WERI-Rb-1 (cell line): Measurements from ENCODE around the gene ZIC1.

ENCODE experiments used
- DNase-seq: peaks from one replicate; pipeline ENCODE4 v3.0.0-alpha.2; 2020
- H3K27ac ChIP-seq: fragments of 250-450 bp; sonication (Bioruptor Pico); 2 replicates; pipeline ENCODE4 v1.5.1; 2020; ENCODE audit warnings: mild to moderate bottlenecking, moderate library complexity
- H3K27me3 ChIP-seq: fragments of 250-450 bp; sonication (Bioruptor Pico); 2 replicates; pipeline ENCODE4 v1.5.1; 2021; ENCODE audit warnings: mild to moderate bottlenecking, low read depth, moderate library complexity; ENCODE audit not compliant: insufficient read depth, severe bottlenecking
- H3K36me3 ChIP-seq: fragments of 250-450 bp; sonication (Bioruptor Pico); 2 replicates; pipeline ENCODE4 v1.5.1; 2020; ENCODE audit warnings: mild to moderate bottlenecking, moderate library complexity
- H3K4me3 ChIP-seq: 2 replicates; pipeline ENCODE4 v1.5.1; 2011; ENCODE audit warnings: low read depth, mild to moderate bottlenecking, control low read depth, low read length
- H3K9me3 ChIP-seq: fragments of 250-450 bp; sonication (Bioruptor Pico); 2 replicates; pipeline ENCODE4 v1.5.1; 2021; ENCODE audit warnings: mild to moderate bottlenecking, moderate library complexity; ENCODE audit not compliant: severe bottlenecking
- TF ChIP-seq, protein P1 (sequence below): IDR thresholded peaks from 2 replicates; pipeline ENCODE4 v1.5.1; 2011; ENCODE audit warnings: low read depth, mild to moderate bottlenecking, control low read depth, inconsistent platforms, low read length

ZIC1 gene

GRCh38 chr3:147423798-147424580 lies 14.8 kb downstream of the ZIC1 start:
- H3K9me3 ChIP-seq: no peaks in the 10 kb centered on the region
- no peak overlapping the region for H3K4me3 ChIP-seq
- H3K36me3 ChIP-seq: no peaks in the 10 kb centered on the region
- no peak for DNase-seq
- no peak overlapping the region for H3K27ac ChIP-seq
- peaks cover 2% of the 10 kb centered on the region for H3K27me3 ChIP-seq
- TF ChIP-seq, protein P1, sequence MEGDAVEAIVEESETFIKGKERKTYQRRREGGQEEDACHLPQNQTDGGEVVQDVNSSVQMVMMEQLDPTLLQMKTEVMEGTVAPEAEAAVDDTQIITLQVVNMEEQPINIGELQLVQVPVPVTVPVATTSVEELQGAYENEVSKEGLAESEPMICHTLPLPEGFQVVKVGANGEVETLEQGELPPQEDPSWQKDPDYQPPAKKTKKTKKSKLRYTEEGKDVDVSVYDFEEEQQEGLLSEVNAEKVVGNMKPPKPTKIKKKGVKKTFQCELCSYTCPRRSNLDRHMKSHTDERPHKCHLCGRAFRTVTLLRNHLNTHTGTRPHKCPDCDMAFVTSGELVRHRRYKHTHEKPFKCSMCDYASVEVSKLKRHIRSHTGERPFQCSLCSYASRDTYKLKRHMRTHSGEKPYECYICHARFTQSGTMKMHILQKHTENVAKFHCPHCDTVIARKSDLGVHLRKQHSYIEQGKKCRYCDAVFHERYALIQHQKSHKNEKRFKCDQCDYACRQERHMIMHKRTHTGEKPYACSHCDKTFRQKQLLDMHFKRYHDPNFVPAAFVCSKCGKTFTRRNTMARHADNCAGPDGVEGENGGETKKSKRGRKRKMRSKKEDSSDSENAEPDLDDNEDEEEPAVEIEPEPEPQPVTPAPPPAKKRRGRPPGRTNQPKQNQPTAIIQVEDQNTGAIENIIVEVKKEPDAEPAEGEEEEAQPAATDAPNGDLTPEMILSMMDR: no peak

- DNase-seq: no peak
- TF ChIP-seq, protein P1: no peak
- peaks cover 2% of the 10 kb centered on the region for H3K27me3 ChIP-seq
- no peaks in the 10 kb centered on the region for H3K9me3 ChIP-seq
- H3K4me3 ChIP-seq: no peak overlapping the region
- H3K27ac ChIP-seq: no peak overlapping the region
- H3K36me3 ChIP-seq: no peaks in the 10 kb centered on the region
Observed at GRCh38 chr3:147424581-147425387, 15.6 kb downstream of the ZIC1 start.

DNA sequence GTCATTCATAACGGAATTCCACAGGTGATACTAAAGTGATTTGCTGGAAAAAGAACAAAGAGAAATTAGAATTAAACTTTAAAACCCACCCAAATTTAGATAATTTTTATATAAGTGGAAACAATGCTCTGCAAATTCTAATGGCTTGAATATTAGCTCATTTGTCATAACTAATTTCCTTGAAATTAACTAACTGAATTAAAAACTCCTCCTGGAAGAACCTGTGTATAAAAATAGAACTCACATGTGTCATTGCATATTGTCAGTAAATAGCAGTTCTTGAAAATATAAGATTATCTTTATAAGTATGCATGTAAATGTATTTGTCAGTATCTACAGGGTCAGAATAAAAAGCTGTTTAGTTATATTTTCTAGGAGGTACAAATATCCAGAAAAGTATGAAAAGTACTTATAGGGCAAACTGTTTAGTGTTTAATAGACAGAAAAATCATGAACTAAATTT lies 16.3 kb downstream of the ZIC1 start:
- no peak for DNase-seq
- Histone ChIP-seq H3K9me3 (no peaks in the 10 kb centered on the region), H3K27me3 (peaks cover 2% of the 10 kb centered on the region), H3K36me3 (no peaks in the 10 kb centered on the region), H3K4me3 (no peak overlapping the region), H3K27ac (no peak overlapping the region)
- TF ChIP-seq, protein P1: no peak

DNA sequence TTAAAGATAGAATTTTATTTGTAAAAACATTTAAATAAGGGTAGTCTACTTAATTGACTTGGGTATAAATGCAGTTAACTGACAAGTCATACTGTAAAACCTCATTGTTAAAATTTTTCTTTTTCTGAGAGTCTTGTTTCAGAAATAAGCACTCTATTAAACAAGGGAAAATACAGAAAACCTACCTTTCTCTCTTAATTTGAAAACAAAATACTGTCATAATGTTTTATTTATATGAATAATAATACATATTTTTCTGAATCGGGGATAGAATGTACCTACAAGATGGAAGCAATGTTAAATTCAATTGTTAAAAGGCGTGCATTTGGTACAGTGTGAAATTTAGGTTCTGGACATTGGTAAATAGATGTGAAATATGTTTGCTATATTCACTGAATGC lies 17.8 kb downstream of the ZIC1 start:
- DNase-seq: no peak
- H3K9me3 ChIP-seq: no peaks in the 10 kb centered on the region
- H3K27ac ChIP-seq: no peak overlapping the region
- TF ChIP-seq, protein P1: no peak
- no peaks in the 10 kb centered on the region for H3K36me3 ChIP-seq
- H3K4me3 ChIP-seq: no peak overlapping the region
- H3K27me3 ChIP-seq: peaks cover 2% of the 10 kb centered on the region

GRCh38 chr3:147427746-147428145 lies 18.6 kb downstream of the ZIC1 start:
- Histone ChIP-seq H3K36me3 (no peaks in the 10 kb centered on the region), H3K4me3 (no peak overlapping the region), H3K9me3 (no peaks in the 10 kb centered on the region), H3K27me3 (peaks cover 2% of the 10 kb centered on the region), H3K27ac (no peak overlapping the region)
- DNase-seq: no peak
- TF ChIP-seq, protein P1: no peak
